ENCODE measurements around the gene FUZ.

DNA sequence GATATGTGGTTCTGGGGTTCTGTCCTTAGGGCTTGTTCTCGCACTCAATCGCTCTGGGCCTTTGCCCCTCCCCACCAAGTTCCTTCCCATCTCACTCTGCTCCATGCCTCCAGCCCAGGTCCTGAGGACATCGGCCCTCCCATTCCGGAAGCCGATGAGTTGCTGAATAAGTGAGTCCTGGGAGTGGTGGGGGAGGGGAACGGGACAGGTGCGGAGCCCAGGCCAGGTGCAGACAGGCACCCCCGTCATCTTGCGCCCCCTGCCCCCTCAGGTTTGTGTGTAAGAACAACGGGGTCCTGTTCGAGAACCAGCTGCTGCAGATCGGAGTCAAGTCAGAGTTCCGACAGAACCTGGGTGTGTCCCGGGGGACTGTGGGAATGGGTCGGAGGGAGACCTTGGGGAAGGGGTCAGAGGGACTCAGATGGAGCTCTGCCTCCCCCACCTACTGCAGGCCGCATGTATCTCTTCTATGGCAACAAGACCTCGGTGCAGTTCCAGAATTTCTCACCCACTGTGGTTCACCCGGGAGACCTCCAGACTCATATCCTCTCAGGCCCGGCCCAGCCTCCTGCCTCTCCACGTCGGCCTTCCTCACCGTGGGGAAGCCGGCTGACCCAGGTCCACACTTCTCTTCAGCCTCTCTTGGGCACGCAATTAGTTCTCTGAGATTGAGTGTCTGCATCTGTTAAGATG lies 10.1 kb downstream of the FUZ start:
- TF ChIP-seq CEBPB (IDR thresholded peaks at IDR 0.05), result no peak
- no peak for TF ChIP-seq YY1 (IDR thresholded peaks at IDR 0.05; ENCODE audit: low read depth)
- TF ChIP-seq TAF1 (IDR thresholded peaks at IDR 0.05; ENCODE audit: low read depth), result no peak
- TF ChIP-seq, protein P1, sequence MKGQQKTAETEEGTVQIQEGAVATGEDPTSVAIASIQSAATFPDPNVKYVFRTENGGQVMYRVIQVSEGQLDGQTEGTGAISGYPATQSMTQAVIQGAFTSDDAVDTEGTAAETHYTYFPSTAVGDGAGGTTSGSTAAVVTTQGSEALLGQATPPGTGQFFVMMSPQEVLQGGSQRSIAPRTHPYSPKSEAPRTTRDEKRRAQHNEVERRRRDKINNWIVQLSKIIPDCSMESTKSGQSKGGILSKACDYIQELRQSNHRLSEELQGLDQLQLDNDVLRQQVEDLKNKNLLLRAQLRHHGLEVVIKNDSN (IDR thresholded peaks at IDR 0.05), result no peak
- no peak for TF ChIP-seq EGR1 (IDR thresholded peaks at IDR 0.05)
- TF ChIP-seq TCF12 (IDR thresholded peaks at IDR 0.05; ENCODE audit: low read depth), result no peak
- TF ChIP-seq FOXM1 (IDR thresholded peaks at IDR 0.05; ENCODE audit: borderline replicate concordance, low read depth), result no peak
